K562 (cell line): ENCODE data around the gene ITGAD. TPM values are rescaled to one million over a fixed set of nuclear protein-coding genes. Genes with fewer than 3 reads are reported as not detected.
A peak's percentile ranks its signal among the peaks of the same experiment; 100 is the strongest.

Experiments used
- ATAC-seq: fragments of 200-7000 bp; cut with Tn5 transposase; 3 replicates; pipeline ENCODE4 v1.9.1; 2020; ENCODE audit warnings: moderate library complexity
- BruUV-seq: library from RNA; stranded (reverse); fragments of 400-500 nt; replicated peaks from 2 replicates; lab custom pipeline; 2021; lab: Mats Ljungman, UMichigan
- CTCF ChIA-PET: fragments of 300-600 bp; formaldehyde crosslinking; extraction: SDS; loops from one replicate; lab custom pipeline; 2021; ENCODE audit warnings: low intra/inter-chr PET ratio; lab: Yijun Ruan, JAX
- POLR2A ChIA-PET: fragments of 300-600, 350-650 bp; sonication (Branson Sonifier 250); formaldehyde crosslinking; extraction: SDS; loops from one replicate; lab custom pipeline; 2021; ENCODE audit warnings: antibody characterized with exemption, inconsistent platforms; lab: Yijun Ruan, JAX
- DNase-seq, 4 experiments: peaks; one replicate each; pipeline versions ENCODE4 v3.0.0 to v3.0.0-alpha.2; 2011 to 2018; ENCODE audit warnings: low spot score in 3 of 4, mixed read lengths in 3 of 4; ENCODE audit errors: extremely low read depth in 1 of 4
- FAIRE-seq: peaks from 2 replicates; lab custom pipeline; 2011; peaks lifted over from hg19 to GRCh38; lab: Jason Lieb, UNC
- H2AFZ ChIP-seq: 2 replicates; pipeline ENCODE4 v1.6.0; 2011; ENCODE audit warnings: low read depth, low read length, control low read depth, inconsistent platforms
- H3K27ac ChIP-seq: fragments of 200-600 bp; 3 replicates; pipeline ENCODE4 v1.8.0; 2011; ENCODE audit warnings: low read depth, mild to moderate bottlenecking, control low read depth, inconsistent platforms, low read length, moderate library complexity, mixed read lengths; ENCODE audit errors: extremely low read depth
- H3K27me3 ChIP-seq, 2 experiments: fragments of 300-600 bp in 1 of 2; 2 replicates in 1 of 2; 3 replicates in 1 of 2; pipeline versions ENCODE4 v1.6.0 to v1.8.0; 2011; ENCODE audit warnings: inconsistent platforms in 2 of 2, low read length in 2 of 2, mild to moderate bottlenecking in 1 of 2, mixed read lengths in 1 of 2, moderate library complexity in 1 of 2; ENCODE audit not compliant: control insufficient read depth in 2 of 2, insufficient read depth in 2 of 2
- H3K36me3 ChIP-seq: fragments of 300-600 bp; 3 replicates; pipeline ENCODE4 v1.8.0; 2011; ENCODE audit warnings: mild to moderate bottlenecking, low read length, inconsistent platforms; ENCODE audit not compliant: control insufficient read depth, insufficient read depth
- H3K4me1 ChIP-seq, 2 experiments: fragments of 200-600 bp in 1 of 2; replicated peaks in 1 of 2; 2 replicates in 1 of 2; 3 replicates in 1 of 2; pipeline versions ENCODE4 v1.5.1 to v1.8.0; 2011; ENCODE audit warnings: inconsistent platforms in 2 of 2, low read length in 2 of 2, mild to moderate bottlenecking in 1 of 2, mixed read lengths in 1 of 2, moderate library complexity in 1 of 2; ENCODE audit not compliant: control insufficient read depth in 2 of 2, insufficient read depth in 2 of 2
- H3K4me2 ChIP-seq: 2 replicates; pipeline ENCODE4 v1.6.1; 2011; ENCODE audit warnings: low read length, control low read depth, inconsistent platforms, mixed read lengths; ENCODE audit not compliant: insufficient read depth
- H3K4me3 ChIP-seq: fragments of 200-600 bp; sonication (generic), shearing (Covaris generic); 2 replicates; pipeline ENCODE4 v1.5.1; 2016; ENCODE audit warnings: control low read depth, inconsistent platforms
- H3K79me2 ChIP-seq: fragments of 200-600 bp; 3 replicates; pipeline ENCODE4 v1.8.0; 2011; ENCODE audit warnings: low read length, inconsistent platforms; ENCODE audit not compliant: control insufficient read depth, insufficient read depth
- H3K9ac ChIP-seq, 2 experiments: 2 replicates each; pipeline versions ENCODE4 v1.6.0 to v1.6.1; 2011; ENCODE audit warnings: low read depth in 2 of 2, low read length in 2 of 2, control low read depth in 1 of 2, inconsistent platforms in 1 of 2, mild to moderate bottlenecking in 1 of 2, mixed read lengths in 1 of 2; ENCODE audit not compliant: insufficient read depth in 1 of 2
- H3K9me1 ChIP-seq: one replicate; pipeline ENCODE4 v1.6.0; 2011; ENCODE audit warnings: inconsistent platforms, mild to moderate bottlenecking, low read length, moderate library complexity; ENCODE audit not compliant: control insufficient read depth, insufficient read depth
- H3K9me3 ChIP-seq: replicated peaks from 2 replicates; pipeline ENCODE4 v1.5.1; 2011; ENCODE audit warnings: low read depth, low read length, inconsistent platforms; ENCODE audit not compliant: control insufficient read depth, insufficient read depth
- H4K20me1 ChIP-seq: replicated peaks from 2 replicates; pipeline ENCODE4 v1.6.1; 2011; ENCODE audit warnings: low read length, inconsistent platforms, mixed read lengths; ENCODE audit not compliant: control insufficient read depth, insufficient read depth
- ARID3B ChIP-seq: fragments of 250-450 bp; sonication (Bioruptor Pico); IDR thresholded peaks from 2 replicates; pipeline ENCODE4 v1.4.0; 2020; ENCODE audit warnings: borderline replicate concordance
- ATF1 ChIP-seq, 2 experiments: fragments of 450-650 bp in 1 of 2; IDR thresholded peaks; 2 replicates each; pipeline ENCODE4 v1.6.1; 2016; ENCODE audit warnings: missing compliant biosample characterization in 1 of 2, missing genetic modification characterization in 1 of 2
- HINFP ChIP-seq: fragments of 450-650 bp; conservative IDR thresholded peaks from 2 replicates; pipeline ENCODE4 v1.6.1; 2016; ENCODE audit warnings: missing genetic modification characterization, low read depth, mild to moderate bottlenecking, control low read depth, missing compliant biosample characterization
- HMG20A ChIP-seq: fragments of 450-650 bp; formaldehyde crosslinking; conservative IDR thresholded peaks from 2 replicates; pipeline ENCODE4 v1.4.0; 2020; ENCODE audit warnings: mild to moderate bottlenecking, mixed read lengths
- IRF2 ChIP-seq: sonication (generic); formaldehyde crosslinking; IDR thresholded peaks from 2 replicates; pipeline ENCODE4 v1.8.1; 2022; ENCODE audit warnings: mild to moderate bottlenecking, missing genetic modification reagents
- KAT2B ChIP-seq: IDR thresholded peaks from one replicate; pipeline ENCODE4 v1.6.1; 2012; ENCODE audit warnings: low read depth, mild to moderate bottlenecking, control low read depth, inconsistent platforms, low read length, moderate library complexity
- KLF6 ChIP-seq: fragments of 250-450 bp; sonication (Bioruptor Pico); IDR thresholded peaks from 2 replicates; pipeline ENCODE4 v1.4.0; 2020; ENCODE audit warnings: mild to moderate bottlenecking, moderate library complexity, borderline replicate concordance
- TEAD1 ChIP-seq, 2 experiments: fragments of 450-650 bp in 1 of 2; sonication (generic) in 1 of 2; formaldehyde crosslinking; IDR thresholded peaks; 2 replicates each; pipeline versions ENCODE4 v1.4.0 to v1.8.0; 2020 to 2022; ENCODE audit warnings: mild to moderate bottlenecking in 2 of 2, missing genetic modification reagents in 1 of 2
- YY1 ChIP-seq, 3 experiments: IDR thresholded peaks; 2 replicates each; pipeline ENCODE4 v1.6.1; 2011; ENCODE audit warnings: low read length in 2 of 3, mild to moderate bottlenecking in 2 of 3, moderate library complexity in 2 of 3, borderline replicate concordance in 1 of 3, control low read depth in 1 of 3, low read depth in 1 of 3; ENCODE audit not compliant: insufficient read depth in 3 of 3, insufficient replicate concordance in 2 of 3, control insufficient read depth in 1 of 3, insufficient read length in 1 of 3; ENCODE audit errors: extremely low read depth in 1 of 3
- ZNF592 ChIP-seq: fragments of 450-650 bp; IDR thresholded peaks from 2 replicates; pipeline ENCODE4 v1.6.1; 2017; ENCODE audit warnings: antibody characterized with exemption, mild to moderate bottlenecking
- ZNF830 ChIP-seq: fragments of 250-450 bp; sonication (Bioruptor Pico); IDR thresholded peaks from 2 replicates; pipeline ENCODE4 v1.5.0; 2021; ENCODE audit warnings: mild to moderate bottlenecking
- WGBS: fragments of 100-300 bp; shearing (Covaris generic); methylation state at CpG from one replicate; pipeline ENCODE4 v1.1.6; 2016; ENCODE audit warnings: low coverage, mixed read lengths; ENCODE audit not compliant: insufficient coverage; ENCODE audit errors: missing lambda C conversion rate; 5-methylcytosine and 5-hydroxymethylcytosine counted together
- in situ Hi-C: fragments of 300-500 bp; cut with MboI; formaldehyde crosslinking; loops from 4 replicates; pipeline ENCODE4 v1.15.0; 2018; ENCODE audit warnings: inconsistent platforms, mixed read lengths
- intact Hi-C: fragments of 100-400 bp; cut with micrococcal nuclease; formaldehyde crosslinking; loops from 2 replicates; pipeline ENCODE4 v1.14.2; 2022
- polyA plus RNA-seq, 8 experiments: library from polyadenylated mRNA; depleted of rRNA in 4 of 8; stranded (reverse) in 5 of 8; unstranded in 3 of 8; fragments of >200 nt; fragmentation: Nextera tagmentation in 2 of 8; fragmentation: Illumina TruSeq in 1 of 8; extraction: Ambion mirVana in 2 of 8; extraction: Trizol in 1 of 8; gene quantifications; 2 replicates each; pipeline versions ENCODE4 v1.2.1 to v1.2.3, GENCODE V29; 2011 to 2014; ENCODE audit warnings: inconsistent platforms in 1 of 8, missing spikeins in 1 of 8
- total RNA-seq, 7 experiments: library from RNA; depleted of rRNA in 6 of 7; stranded (reverse); fragments of >200 nt in 6 of 7; fragmentation: Illumina TruSeq in 2 of 7; extraction: Trizol in 2 of 7; gene quantifications; 2 replicates each; pipeline versions ENCODE4 v1.2.1 to v1.2.3, GENCODE V29; 2011 to 2021; ENCODE audit warnings: low replicate concordance in 1 of 7

The ITGAD gene
- total and polyA plus RNA-seq, 9 of the 15 experiments (the other 6 are each of a cell fraction or from before 2014, with no cell fraction given): not detected

GRCh38 chr16:31458073-31458843 is 65.1 kb downstream of the ITGAD start:
- ATAC-seq: peak; percentile 31
- peaks cover 36 to 59% of the 10 kb centered on the region in 2 experiments for H3K4me1 ChIP-seq
- TF ChIP-seq KLF6 (no peak), ARID3B (CRISPR knock-in tag) (no peak), HMG20A (CRISPR knock-in tag) (no peak), TEAD1 (CRISPR knock-in tag; IDR thresholded peaks at IDR 0.05) (no peak; a peak in 1 of 4 replicates), ATF1 (CRISPR knock-in tag; IDR thresholded peaks at IDR 0.05) (no peak), ATF1 (tag; IDR thresholded peaks at IDR 0.05) (no peak), YY1 (IDR thresholded peaks at IDR 0.05; ENCODE audit: borderline replicate concordance in 1 of 3, control insufficient read depth in 1 of 3, extremely low read depth in 1 of 3, insufficient read depth in 3 of 3, insufficient read length in 1 of 3, insufficient replicate concordance in 2 of 3, low read depth in 1 of 3, low read length in 2 of 3) (peak in 1 of 3 experiments; percentile 14), KAT2B (no peak), ZNF592 (peak; percentile 76), IRF2 (no peak), HINFP (tag) (peak; percentile 48; the same call in 1 of the 2 replicates), ZNF830 (CRISPR knock-in tag) (no peak)

More at GRCh38 chr16:31458073-31458843, 65.1 kb downstream of the ITGAD start:
- Histone ChIP-seq H3K4me2 (peak overlapping the region; percentile 97), H3K79me2 (peaks cover 61% of the 10 kb centered on the region), H3K4me3 (peak overlapping the region; percentile 83), H3K27ac (peak overlapping the region; percentile 99), H3K9me3 (no peaks in the 10 kb centered on the region), H3K9me1 (no peaks in the 10 kb centered on the region), H2AFZ (peak overlapping the region; percentile 99), H3K27me3 (no peaks in the 10 kb centered on the region), H3K36me3 (peaks cover 39% of the 10 kb centered on the region; the same call in 1 of the 3 replicates), H3K9ac (peak overlapping the region; percentile 98 to 100), H4K20me1 (peaks cover 4% of the 10 kb centered on the region)
- CTCF ChIA-PET: interaction anchor here (0.6 kb wide), 1 partner anchor 235 kb away, joined by 4 read pairs; no protein-coding TSS in a partner anchor
- POLR2A ChIA-PET: interaction anchor here (0.6 to 1.5 kb wide), 10 partner anchors 27 to 1162 kb away, joined by 3 to 7 read pairs (median 3); partner anchors contain the start of gene RUSF1
- DNase-seq: peak; percentile 49 to 75 (median 64)
- no TSS peak for BruUV-seq
- FAIRE-seq: peak; percentile 42
- in situ Hi-C loops (loop anchor here (10.0 kb wide), 1 partner anchor 237 kb away; no protein-coding TSS in a partner anchor), intact Hi-C loops (loop anchor here (5.0 to 10.0 kb wide), 3 partner anchors 49 to 503 kb away; partner anchors contain the start of genes RUSF1 and SETD1A)
- 2% methylated on average over 34 of the region's 42 CpGs for WGBS
